Activated naive CD4-positive, alpha-beta T cell treated with anti-CD3 and anti-CD28 coated beads, Interleukin-2, amount 50 U/mL, for 16 hours (primary cell): ENCODE measurements around the gene IFT88.

Experiments used
- DNase-seq: peaks from one replicate; pipeline ENCODE4 v3.0.0-alpha.2; 2020

IFT88 gene

GRCh38 chr13:20717581-20718542 lies 150.9 kb downstream of the IFT88 start:
- no peak for DNase-seq

GRCh38 chr13:20718958-20719566 lies 152.1 kb downstream of the IFT88 start:
- DNase-seq: no peak

GRCh38 chr13:20719783-20720182 lies 152.8 kb downstream of the IFT88 start:
- DNase-seq: no peak

- DNase-seq: no peak
Observed at GRCh38 chr13:20720499-20720898, 153.5 kb downstream of the IFT88 start.

- no peak for DNase-seq
Observed at GRCh38 chr13:20721058-20721453, 154.1 kb downstream of the IFT88 start.

GRCh38 chr13:20721454-20722357 lies 154.7 kb downstream of the IFT88 start:
- no peak for DNase-seq

- DNase-seq: no peak
Observed at GRCh38 chr13:20727856-20728255, 160.9 kb downstream of the IFT88 start.

GRCh38 chr13:20728579-20729311 lies 161.8 kb downstream of the IFT88 start:
- no peak for DNase-seq

GRCh38 chr13:20729633-20730585 lies 163.0 kb downstream of the IFT88 start:
- no peak for DNase-seq

GRCh38 chr13:20738616-20739015 lies 171.7 kb downstream of the IFT88 start:
- DNase-seq: no peak

GRCh38 chr13:20740021-20740420 lies 173.1 kb downstream of the IFT88 start:
- no peak for DNase-seq
